ENCODE results near the gene RAP1GDS1.
"Not testable (repeated sequence)": the region's sequence is repeated elsewhere in the genome, so short reads cannot be mapped to it uniquely, and the experiment has no call there.

Gene RAP1GDS1

GRCh38 chr4:98359646-98360045 lies 98.5 kb downstream of the RAP1GDS1 start:
- no peak for DNase-seq

GRCh38 chr4:98363431-98363830 lies 102.2 kb downstream of the RAP1GDS1 start:
- no peak for DNase-seq

GRCh38 chr4:98366275-98366674 lies 105.1 kb downstream of the RAP1GDS1 start:
- not testable (repeated sequence) for DNase-seq

GRCh38 chr4:98368000-98368399 lies 106.8 kb downstream of the RAP1GDS1 start:
- not testable (repeated sequence) for DNase-seq

GRCh38 chr4:98369322-98369721 lies 108.1 kb downstream of the RAP1GDS1 start:
- no peak for DNase-seq

- no peak for DNase-seq
Observed at GRCh38 chr4:98374643-98375042, 113.5 kb downstream of the RAP1GDS1 start.

- no peak for DNase-seq
Observed at GRCh38 chr4:98377559-98377958, 116.4 kb downstream of the RAP1GDS1 start.

- DNase-seq = no peak
Observed at GRCh38 chr4:98381306-98381705, 120.1 kb downstream of the RAP1GDS1 start.

GRCh38 chr4:98383431-98384106 lies 122.4 kb downstream of the RAP1GDS1 start:
- no peak for DNase-seq

GRCh38 chr4:98385831-98386230 lies 124.6 kb downstream of the RAP1GDS1 start:
- no peak for DNase-seq

- no peak for DNase-seq
Observed at GRCh38 chr4:98387345-98388026, 126.3 kb downstream of the RAP1GDS1 start.

GRCh38 chr4:98394134-98394533 lies 132.9 kb downstream of the RAP1GDS1 start:
- DNase-seq = no peak

GRCh38 chr4:98399915-98400314 lies 138.7 kb downstream of the RAP1GDS1 start:
- DNase-seq = no peak

GRCh38 chr4:98406819-98407218 lies 145.6 kb downstream of the RAP1GDS1 start:
- DNase-seq = no peak

- DNase-seq = no peak
Observed at GRCh38 chr4:98411731-98412130, 150.5 kb downstream of the RAP1GDS1 start.

- no peak for DNase-seq
Observed at GRCh38 chr4:98416844-98417243, 155.7 kb downstream of the RAP1GDS1 start.

- DNase-seq = not testable (repeated sequence)
Observed at GRCh38 chr4:98420151-98420550, 159.0 kb downstream of the RAP1GDS1 start.

GRCh38 chr4:98421111-98421510 lies 159.9 kb downstream of the RAP1GDS1 start:
- DNase-seq = no peak

- DNase-seq = no peak
Observed at GRCh38 chr4:98423009-98423408, 161.8 kb downstream of the RAP1GDS1 start.

- no peak for DNase-seq
Observed at GRCh38 chr4:98430708-98431403, 169.7 kb downstream of the RAP1GDS1 start.

- no peak for DNase-seq
Observed at GRCh38 chr4:98433691-98434090, 172.5 kb downstream of the RAP1GDS1 start.

- no peak for DNase-seq
Observed at GRCh38 chr4:98434816-98435215, 173.6 kb downstream of the RAP1GDS1 start.

GRCh38 chr4:98444371-98444770 lies 183.2 kb downstream of the RAP1GDS1 start:
- DNase-seq = no peak

Measured in CD4-positive, alpha-beta T cell treated with Interleukin-12 subunit alpha and Interleukin-12 subunit beta, for 1 hour (primary cell).